A673 (cell line): ENCODE data around the gene SUMO2. TPM values are rescaled to one million over a fixed set of nuclear protein-coding genes. Genes with fewer than 3 reads are reported as not detected.

Experiments
- BruUV-seq: library from RNA; stranded (reverse); fragments of 400-500 nt; replicated peaks from 2 replicates; lab custom pipeline; 2021; lab: Mats Ljungman, UMichigan
- CTCF ChIA-PET: fragments of 300-600 bp; sonication (Branson Sonifier 250); formaldehyde crosslinking; loops from one replicate; lab custom pipeline; 2022; ENCODE audit warnings: antibody characterized with exemption; lab: Charles Lee
- POLR2A ChIA-PET: fragments of 300-600 bp; sonication (Branson Sonifier 250); formaldehyde crosslinking; loops from one replicate; lab custom pipeline; 2022; ENCODE audit warnings: antibody characterized with exemption; ENCODE audit not compliant: low non-redundant PET; lab: Charles Lee
- DNase-seq: peaks from one replicate; pipeline ENCODE4 v3.0.0-alpha.2; 2015; ENCODE audit warnings: low spot score
- H3K27ac ChIP-seq: fragments of 200-600 bp; sonication (generic); 2 replicates; pipeline ENCODE4 v1.5.1; 2016; ENCODE audit warnings: mixed run types, low read depth, mild to moderate bottlenecking, mixed read lengths, antibody characterized with exemption, low read length; ENCODE audit not compliant: poor library complexity, severe bottlenecking
- H3K27me3 ChIP-seq: fragments of 200-600 bp; sonication (generic); replicated peaks from 2 replicates; pipeline ENCODE4 v1.6.1; 2017; ENCODE audit warnings: mixed run types, low read depth, mild to moderate bottlenecking, mixed read lengths, antibody characterized with exemption, low read length; ENCODE audit not compliant: insufficient read depth, poor library complexity
- H3K36me3 ChIP-seq: fragments of 200-600 bp; sonication (generic); 2 replicates; pipeline ENCODE4 v1.6.1; 2016; ENCODE audit warnings: mixed run types, mild to moderate bottlenecking, mixed read lengths, antibody characterized with exemption, low read length; ENCODE audit not compliant: insufficient read depth, poor library complexity, severe bottlenecking
- H3K4me1 ChIP-seq: fragments of 200-600 bp; sonication (generic); 2 replicates; pipeline ENCODE4 v1.6.1; 2017; ENCODE audit warnings: mixed run types, mild to moderate bottlenecking, mixed read lengths, antibody characterized with exemption, low read length; ENCODE audit not compliant: insufficient read depth, poor library complexity, severe bottlenecking
- H3K4me3 ChIP-seq: fragments of 200-600 bp; sonication (generic); 2 replicates; pipeline ENCODE4 v1.5.1; 2016; ENCODE audit warnings: low read depth, mixed run types, mild to moderate bottlenecking, mixed read lengths, low read length; ENCODE audit not compliant: poor library complexity, severe bottlenecking
- H3K9me3 ChIP-seq: fragments of 200-600 bp; sonication (generic); 2 replicates; pipeline ENCODE4 v1.6.1; 2016; ENCODE audit warnings: mixed run types, low read depth, mild to moderate bottlenecking, mixed read lengths, antibody characterized with exemption, low read length; ENCODE audit not compliant: poor library complexity, severe bottlenecking
- CTCF ChIP-seq: fragments of 300-800, 200-600 bp; sonication (generic); conservative IDR thresholded peaks from 2 replicates; pipeline ENCODE4 v1.5.1; 2017; ENCODE audit warnings: low read depth, mild to moderate bottlenecking, antibody characterized with exemption, low read length, moderate library complexity, mixed read lengths
- EZH2 ChIP-seq: fragments of 200-600 bp; sonication (generic); IDR thresholded peaks from 2 replicates; pipeline ENCODE4 v1.6.1; 2017; ENCODE audit warnings: borderline replicate concordance, low read depth, mild to moderate bottlenecking, mixed read lengths, antibody characterized with exemption, low read length; ENCODE audit not compliant: poor library complexity, severe bottlenecking
- intact Hi-C: fragments of 100-400 bp; cut with micrococcal nuclease; formaldehyde crosslinking; loops from one replicate; pipeline ENCODE4 v1.10.0; 2022; ENCODE audit not compliant: unreplicated experiment
- total RNA-seq: library from RNA; stranded (reverse); gene quantifications from 2 replicates; pipeline ENCODE4 v1.2.3, GENCODE V29; 2021

Gene SUMO2
- total RNA-seq, 1 experiment from 2014 or later: 703 TPM

- CTCF ChIA-PET: no interaction called here
- intact Hi-C loops: no loop called here
- BruUV-seq: no TSS peak
These were observed 29.6 kb downstream of the SUMO2 start for GRCh38 chr17:75152922-75153779.

GRCh38 chr17:75152523-75152921, 30.2 kb downstream of the SUMO2 start:
- DNase-seq: no peak
- Histone ChIP-seq H3K9me3 (no peaks in the 10 kb centered on the region), H3K4me3 (peak overlapping the region; percentile 100), H3K4me1 (peaks cover 4% of the 10 kb centered on the region), H3K36me3 (peaks cover 16% of the 10 kb centered on the region), H3K27me3 (no peaks in the 10 kb centered on the region), H3K27ac (peak overlapping the region; percentile 92)
- ChIA-PET CTCF (no interaction called here), POLR2A (no interaction called here)
- BruUV-seq: TSS peak; percentile 57
- TF ChIP-seq CTCF (no peak), EZH2 (no peak)
- intact Hi-C loops: no loop called here

More at GRCh38 chr17:75152922-75153779, 29.6 kb downstream of the SUMO2 start:
- DNase-seq: peak; percentile 64
- POLR2A ChIA-PET: no interaction called here
- H3K9me3 ChIP-seq: no peaks in the 10 kb centered on the region
- peak overlapping the region; percentile 92 for H3K27ac ChIP-seq
- H3K27me3 ChIP-seq: no peaks in the 10 kb centered on the region
- peaks cover 10% of the 10 kb centered on the region for H3K36me3 ChIP-seq
- peaks cover 4% of the 10 kb centered on the region for H3K4me1 ChIP-seq
- H3K4me3 ChIP-seq: peak overlapping the region; percentile 100
- no peak for TF ChIP-seq CTCF
- TF ChIP-seq EZH2: no peak

- ChIA-PET POLR2A (no interaction called here), CTCF (no interaction called here)
- TF ChIP-seq EZH2: no peak
- no peak for TF ChIP-seq CTCF
- Histone ChIP-seq H3K27ac (peak overlapping the region; percentile 92), H3K36me3 (peaks cover 22% of the 10 kb centered on the region), H3K4me1 (peaks cover 4% of the 10 kb centered on the region), H3K27me3 (no peaks in the 10 kb centered on the region), H3K4me3 (peak overlapping the region; percentile 100), H3K9me3 (no peaks in the 10 kb centered on the region)
- DNase-seq: peak; percentile 51
- no TSS peak for BruUV-seq
- intact Hi-C loops: no loop called here
These were observed 30.8 kb downstream of the SUMO2 start for GRCh38 chr17:75151930-75152329.
